Vagina (tissue), 2 donors: Measurements from ENCODE around the gene KAT2B. TPM values are rescaled to one million over a fixed set of nuclear protein-coding genes. Genes with fewer than 3 reads are reported as not detected.
"Not testable (repeated sequence)": the region's sequence is repeated elsewhere in the genome, so short reads cannot be mapped to it uniquely, and the experiment has no call there.

Experiments used
- DNase-seq, 2 donors: peaks; one replicate each; pipeline ENCODE4 v3.0.0-alpha.2; 2017; ENCODE audit errors: extremely low spot score in 2 of 2
- H3K27ac ChIP-seq: fragments of 200-600 bp; sonication (generic); one replicate; pipeline ENCODE4 v1.5.1; 2019
- H3K27me3 ChIP-seq: fragments of 200-600 bp; sonication (generic); one replicate; pipeline ENCODE4 v1.5.1; 2019
- H3K36me3 ChIP-seq, 2 donors: fragments of 200-600 bp; sonication (generic); one replicate each; pipeline ENCODE4 v1.5.1; 2017 to 2019
- H3K4me1 ChIP-seq: fragments of 200-600 bp; sonication (generic); one replicate; pipeline ENCODE4 v1.5.1; 2019
- H3K4me3 ChIP-seq, 2 donors: fragments of 200-600 bp; sonication (generic); 1 replicate in 1 of 2; 2 replicates in 1 of 2; pipeline ENCODE4 v1.5.1; 2016 to 2019
- H3K9me3 ChIP-seq: fragments of 200-600 bp; sonication (generic); one replicate; pipeline ENCODE4 v1.5.1; 2019
- POLR2A ChIP-seq, 2 donors: fragments of 450-650 bp; IDR thresholded peaks; one replicate each; pipeline ENCODE4 v1.6.1; 2017; ENCODE audit warnings: antibody characterized with exemption in 2 of 2, mild to moderate bottlenecking in 2 of 2, moderate library complexity in 2 of 2
- POLR2AphosphoS5 ChIP-seq, 2 donors: sonication (generic); formaldehyde crosslinking; IDR thresholded peaks; one replicate each; pipeline ENCODE4 v1.9.0; 2017; ENCODE audit warnings: antibody characterized with exemption in 2 of 2, mild to moderate bottlenecking in 2 of 2, low read depth in 1 of 2; ENCODE audit not compliant: insufficient read depth in 1 of 2
- intact Hi-C: fragments of 100-400 bp; cut with DNase I; formaldehyde crosslinking; loops from one replicate; pipeline ENCODE4 v1.15.1; 2023
- total RNA-seq: library from RNA; depleted of rRNA; stranded (reverse); fragments of >200 nt; gene quantifications from one replicate; pipeline ENCODE4 v1.2.3, GENCODE V29; 2016
- TF ChIP-seq, protein P1 (sequence below), 3 experiments: fragments of 450-650 bp in 2 of 3; fragments of 200-600 bp in 1 of 3; sonication (generic) in 1 of 3; IDR thresholded peaks; one replicate each; pipeline ENCODE4 v1.5.1; 2017 to 2019; ENCODE audit warnings: antibody characterized with exemption in 3 of 3, mild to moderate bottlenecking in 2 of 3, moderate library complexity in 2 of 3

KAT2B gene
- total RNA-seq, 1 donor from 2014 or later = 41.0 TPM

DNA sequence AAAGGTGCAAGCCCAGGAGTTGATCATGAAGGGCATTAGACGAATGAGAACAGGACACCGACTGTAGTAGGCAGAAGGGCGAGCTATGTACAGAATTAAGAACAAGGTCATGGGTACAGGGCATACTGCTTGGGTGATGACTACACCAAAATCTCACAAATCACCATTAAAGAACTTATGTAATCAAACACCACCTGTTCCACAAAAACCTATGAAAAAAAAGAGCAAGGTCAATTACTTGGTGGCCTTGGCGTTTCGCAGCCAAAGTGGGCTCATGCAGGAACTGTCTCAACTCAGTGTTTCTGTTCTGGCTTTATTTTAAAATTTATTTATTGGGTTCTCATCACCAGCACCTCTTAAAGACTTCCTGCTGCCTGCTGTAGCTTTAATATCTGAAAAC lies 2.1 kb downstream of the KAT2B start:
- intact Hi-C loops = loop anchor here (5.0 kb wide), 1 partner anchor 145 kb away; the partner anchor contains the start of gene SGO1

DNA sequence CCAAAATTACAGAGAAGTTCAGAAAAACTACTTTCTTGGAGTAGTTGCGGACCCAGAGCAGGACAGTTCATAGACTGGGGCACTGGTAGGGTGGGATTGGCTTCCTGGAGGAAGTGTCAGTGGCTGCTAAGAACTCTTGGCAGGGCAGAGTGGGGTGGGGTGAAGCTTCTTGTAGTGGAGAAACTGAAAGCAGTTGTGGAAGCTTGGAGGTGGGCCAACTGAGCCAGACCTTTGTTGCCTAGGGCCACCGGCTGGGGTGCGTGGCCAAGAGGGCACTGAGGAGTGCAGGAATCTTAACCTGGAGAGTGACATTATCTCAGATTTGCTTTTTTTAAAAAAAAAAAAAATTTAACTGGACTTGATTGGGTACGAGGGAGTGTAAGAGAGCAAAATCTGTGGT lies 3.1 kb downstream of the KAT2B start:
- H3K9me3 ChIP-seq = no peaks in the 10 kb centered on the region
- DNase-seq = no peak
- peak overlapping the region; percentile 95 for H3K27ac ChIP-seq
- intact Hi-C loops = loop anchor here (5.0 kb wide), 1 partner anchor 144 kb away; the partner anchor contains the start of gene SGO1
- H3K4me3 ChIP-seq = peak overlapping the region; percentile 2 to 22
- H3K27me3 ChIP-seq = no peaks in the 10 kb centered on the region
- peak in 1 of 2 donors; percentile 10 for TF ChIP-seq POLR2AphosphoS5 (IDR thresholded peaks at IDR 0.05; ENCODE audit: insufficient read depth in 1 of 2, low read depth in 1 of 2)
- TF ChIP-seq, protein P1, sequence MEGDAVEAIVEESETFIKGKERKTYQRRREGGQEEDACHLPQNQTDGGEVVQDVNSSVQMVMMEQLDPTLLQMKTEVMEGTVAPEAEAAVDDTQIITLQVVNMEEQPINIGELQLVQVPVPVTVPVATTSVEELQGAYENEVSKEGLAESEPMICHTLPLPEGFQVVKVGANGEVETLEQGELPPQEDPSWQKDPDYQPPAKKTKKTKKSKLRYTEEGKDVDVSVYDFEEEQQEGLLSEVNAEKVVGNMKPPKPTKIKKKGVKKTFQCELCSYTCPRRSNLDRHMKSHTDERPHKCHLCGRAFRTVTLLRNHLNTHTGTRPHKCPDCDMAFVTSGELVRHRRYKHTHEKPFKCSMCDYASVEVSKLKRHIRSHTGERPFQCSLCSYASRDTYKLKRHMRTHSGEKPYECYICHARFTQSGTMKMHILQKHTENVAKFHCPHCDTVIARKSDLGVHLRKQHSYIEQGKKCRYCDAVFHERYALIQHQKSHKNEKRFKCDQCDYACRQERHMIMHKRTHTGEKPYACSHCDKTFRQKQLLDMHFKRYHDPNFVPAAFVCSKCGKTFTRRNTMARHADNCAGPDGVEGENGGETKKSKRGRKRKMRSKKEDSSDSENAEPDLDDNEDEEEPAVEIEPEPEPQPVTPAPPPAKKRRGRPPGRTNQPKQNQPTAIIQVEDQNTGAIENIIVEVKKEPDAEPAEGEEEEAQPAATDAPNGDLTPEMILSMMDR (IDR thresholded peaks at IDR 0.05) = no peak
- TF ChIP-seq POLR2A (IDR thresholded peaks at IDR 0.05) = no peak
- no peaks in the 10 kb centered on the region for H3K36me3 ChIP-seq
- H3K4me1 ChIP-seq = peaks cover 72% of the 10 kb centered on the region

More for the DNA sequence above, 2.1 kb downstream of the KAT2B start:
- H3K27ac ChIP-seq = peak overlapping the region; percentile 95
- H3K36me3 ChIP-seq = no peaks in the 10 kb centered on the region
- no peaks in the 10 kb centered on the region for H3K27me3 ChIP-seq
- no peaks in the 10 kb centered on the region for H3K9me3 ChIP-seq
- TF ChIP-seq POLR2A (IDR thresholded peaks at IDR 0.05) = no peak
- TF ChIP-seq, protein P1 (IDR thresholded peaks at IDR 0.05) = no peak
- TF ChIP-seq POLR2AphosphoS5 (IDR thresholded peaks at IDR 0.05; ENCODE audit: insufficient read depth in 1 of 2, low read depth in 1 of 2) = no peak
- peak overlapping the region in 1 of 2 donors; percentile 90 for H3K4me3 ChIP-seq
- DNase-seq = no peak
- H3K4me1 ChIP-seq = peaks cover 62% of the 10 kb centered on the region

DNA sequence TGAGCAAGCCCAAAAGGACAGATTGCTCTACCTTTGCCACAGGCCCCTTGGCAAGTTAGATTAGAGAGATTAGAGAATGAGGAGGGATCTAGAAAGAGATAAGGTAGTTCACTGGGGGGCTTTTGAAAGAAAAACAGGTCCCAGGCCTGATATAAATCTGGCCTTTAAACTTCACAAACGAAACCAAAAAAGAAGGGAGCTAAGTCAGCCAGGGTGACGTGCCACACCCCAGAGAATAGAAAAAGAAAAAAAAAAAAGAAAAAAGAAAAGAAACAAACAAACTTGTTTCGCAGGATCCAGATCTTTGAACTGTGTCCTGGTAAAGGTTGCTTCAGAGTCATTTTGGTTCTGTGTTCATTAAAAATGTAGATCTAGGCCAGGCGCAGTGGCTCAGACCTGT lies 3.6 kb downstream of the KAT2B start:
- no peak for DNase-seq
- H3K27ac ChIP-seq = peak overlapping the region; percentile 95
- no peaks in the 10 kb centered on the region for H3K27me3 ChIP-seq
- peak overlapping the region; percentile 2 to 22 for H3K4me3 ChIP-seq
- H3K9me3 ChIP-seq = no peaks in the 10 kb centered on the region
- H3K36me3 ChIP-seq = no peaks in the 10 kb centered on the region
- no peak for TF ChIP-seq POLR2A (IDR thresholded peaks at IDR 0.05)
- TF ChIP-seq, protein P1 (IDR thresholded peaks at IDR 0.05) = no peak
- TF ChIP-seq POLR2AphosphoS5 (IDR thresholded peaks at IDR 0.05; ENCODE audit: insufficient read depth in 1 of 2, low read depth in 1 of 2) = peak in 1 of 2 donors; percentile 1
- peaks cover 72% of the 10 kb centered on the region for H3K4me1 ChIP-seq
- intact Hi-C loops = loop anchor here (5.0 kb wide), 1 partner anchor 143 kb away; the partner anchor contains the start of gene SGO1

DNA sequence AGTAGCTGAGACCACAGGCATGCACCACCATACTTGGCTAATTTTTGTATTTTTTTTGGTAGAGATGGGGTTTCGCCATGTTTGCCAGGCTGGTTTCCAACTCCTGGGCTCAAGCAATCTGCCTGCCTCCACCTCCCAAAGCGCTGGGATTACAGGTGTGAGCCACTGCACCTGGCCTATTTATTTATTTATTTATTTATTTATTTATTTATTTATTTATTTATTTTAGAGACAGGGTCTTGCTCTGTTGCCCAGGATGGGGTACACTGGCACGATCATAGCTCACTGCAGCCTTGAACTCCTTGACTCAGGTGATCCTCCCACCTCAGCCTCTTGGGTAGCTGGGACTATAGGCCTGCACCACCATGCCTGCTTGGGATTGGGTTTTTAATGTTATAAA lies 4.9 kb downstream of the KAT2B start:
- intact Hi-C loops, H3K36me3 ChIP-seq, H3K27ac ChIP-seq, H3K27me3 ChIP-seq, H3K4me3 ChIP-seq, H3K9me3 ChIP-seq, DNase-seq: not testable (repeated sequence)
- H3K4me1 ChIP-seq = peaks cover 84% of the 10 kb centered on the region

DNA sequence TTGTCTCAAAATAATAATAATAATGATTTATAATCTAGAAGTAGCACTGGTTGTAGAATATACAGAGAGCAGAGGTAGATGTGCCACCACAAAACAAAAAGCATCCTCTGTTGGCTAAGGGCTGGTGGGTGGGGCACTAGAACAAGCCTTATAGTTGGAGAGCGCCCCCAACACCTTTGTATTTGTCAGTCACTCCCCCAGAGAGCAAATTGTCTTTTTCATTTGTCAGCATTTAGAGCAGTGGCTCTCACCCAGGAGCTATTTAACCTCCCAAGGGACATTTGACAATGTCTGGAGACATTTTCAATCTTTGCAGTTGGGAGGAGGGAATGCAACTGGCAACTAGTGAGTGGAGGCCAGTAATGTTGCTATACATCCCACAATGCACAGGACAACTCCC lies 6.3 kb downstream of the KAT2B start:
- no peaks in the 10 kb centered on the region for H3K9me3 ChIP-seq
- no peaks in the 10 kb centered on the region for H3K36me3 ChIP-seq
- H3K27ac ChIP-seq = no peak overlapping the region
- no peak for DNase-seq
- no peaks in the 10 kb centered on the region for H3K27me3 ChIP-seq
- intact Hi-C loops = no loop called here
- H3K4me3 ChIP-seq = no peak overlapping the region
- peaks cover 97% of the 10 kb centered on the region for H3K4me1 ChIP-seq
- no peak for TF ChIP-seq POLR2AphosphoS5 (IDR thresholded peaks at IDR 0.05; ENCODE audit: insufficient read depth in 1 of 2, low read depth in 1 of 2)
- TF ChIP-seq, protein P1 (IDR thresholded peaks at IDR 0.05) = no peak
- no peak for TF ChIP-seq POLR2A (IDR thresholded peaks at IDR 0.05)
